T1000 (cell line): ENCODE measurements around the gene MIER2.
"Not testable (repeated sequence)": the region's sequence is repeated elsewhere in the genome, so short reads cannot be mapped to it uniquely, and the experiment has no call there.

Source experiments
- DNase-seq: peaks from one replicate; lab custom pipeline; 2025; ENCODE audit warnings: mixed read lengths; lab: John Stamatoyannopoulos, UW

The MIER2 gene

GRCh38 chr19:359653-359925, 15.0 kb upstream of the MIER2 start:
- no peak for DNase-seq

GRCh38 chr19:355536-355935, 10.9 kb upstream of the MIER2 start:
- not testable (repeated sequence) for DNase-seq

GRCh38 chr19:355134-355533, 10.5 kb upstream of the MIER2 start:
- no peak for DNase-seq

GRCh38 chr19:351976-352625, 7.5 kb upstream of the MIER2 start:
- no peak for DNase-seq

GRCh38 chr19:347946-348861, 3.6 kb upstream of the MIER2 start:
- DNase-seq: no peak

GRCh38 chr19:345320-345879, 804 bp upstream of the MIER2 start:
- DNase-seq: no peak

GRCh38 chr19:343941-344624, 513 bp downstream of the MIER2 start:
- peak; percentile 61 for DNase-seq

- DNase-seq: no peak
Observed at GRCh38 chr19:343451-343931, 1.1 kb downstream of the MIER2 start.

GRCh38 chr19:342801-343421, 1.7 kb downstream of the MIER2 start:
- DNase-seq: peak; percentile 59

GRCh38 chr19:342128-342455, 2.5 kb downstream of the MIER2 start:
- no peak for DNase-seq

- no peak for DNase-seq
Observed at GRCh38 chr19:341386-342127, 3.0 kb downstream of the MIER2 start.

- DNase-seq: no peak
Observed at GRCh38 chr19:340620-341385, 3.8 kb downstream of the MIER2 start.

- DNase-seq: no peak
Observed at GRCh38 chr19:339262-339887, 5.2 kb downstream of the MIER2 start.

- DNase-seq: no peak
Observed at GRCh38 chr19:338421-338820, 6.2 kb downstream of the MIER2 start.

GRCh38 chr19:336067-336614, 8.5 kb downstream of the MIER2 start:
- DNase-seq: no peak

- DNase-seq: no peak
Observed at GRCh38 chr19:335486-336066, 9.0 kb downstream of the MIER2 start.

GRCh38 chr19:335072-335471, 9.5 kb downstream of the MIER2 start:
- no peak for DNase-seq

GRCh38 chr19:334296-335071, 10.1 kb downstream of the MIER2 start:
- no peak for DNase-seq

- no peak for DNase-seq
Observed at GRCh38 chr19:330503-330902, 14.1 kb downstream of the MIER2 start.
